ENCODE results near the gene CNOT1. TPM values are rescaled to one million over a fixed set of nuclear protein-coding genes. Genes with fewer than 3 reads are reported as not detected.
"Not testable (repeated sequence)": the region's sequence is repeated elsewhere in the genome, so short reads cannot be mapped to it uniquely, and the experiment has no call there.

CNOT1 gene
- total RNA-seq, 1 experiment from 2014 or later: 59.3 TPM

DNA sequence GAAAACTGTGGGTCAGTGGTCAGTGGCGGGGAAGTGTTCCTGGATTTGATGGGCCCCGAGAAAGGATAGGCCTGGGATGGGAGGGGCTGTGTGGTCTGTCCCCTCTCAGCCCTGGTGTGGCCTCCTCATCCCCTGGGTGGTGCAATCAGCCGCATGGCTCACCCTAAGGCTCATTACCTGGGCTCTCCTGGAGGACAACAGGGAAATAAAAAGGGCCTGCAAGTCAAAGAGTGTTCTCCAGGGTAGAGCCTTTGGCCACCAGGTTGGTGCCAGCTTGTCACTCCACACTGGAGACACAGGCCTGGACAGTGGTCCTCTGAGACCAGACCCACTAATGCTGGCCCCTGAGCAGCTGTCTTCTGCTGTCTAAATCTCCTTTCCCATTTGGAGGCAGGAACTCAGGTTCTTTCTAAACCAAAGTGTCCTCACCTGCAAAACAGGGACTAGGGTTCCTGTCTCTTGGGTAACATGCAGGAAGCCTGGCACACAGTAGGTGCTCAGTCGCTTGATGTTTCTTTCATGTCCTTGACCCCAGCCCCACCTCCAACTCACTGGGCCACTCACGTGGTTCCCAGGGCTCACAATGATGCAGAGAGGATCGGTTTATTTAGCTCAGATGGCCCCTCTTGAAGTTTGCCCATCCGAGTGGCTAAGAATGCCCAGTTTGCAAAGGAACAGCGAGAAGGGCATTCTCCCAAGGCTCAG, 127.3 kb downstream of the CNOT1 start:
- no peak for DNase-seq (ENCODE audit: low read depth)

DNA sequence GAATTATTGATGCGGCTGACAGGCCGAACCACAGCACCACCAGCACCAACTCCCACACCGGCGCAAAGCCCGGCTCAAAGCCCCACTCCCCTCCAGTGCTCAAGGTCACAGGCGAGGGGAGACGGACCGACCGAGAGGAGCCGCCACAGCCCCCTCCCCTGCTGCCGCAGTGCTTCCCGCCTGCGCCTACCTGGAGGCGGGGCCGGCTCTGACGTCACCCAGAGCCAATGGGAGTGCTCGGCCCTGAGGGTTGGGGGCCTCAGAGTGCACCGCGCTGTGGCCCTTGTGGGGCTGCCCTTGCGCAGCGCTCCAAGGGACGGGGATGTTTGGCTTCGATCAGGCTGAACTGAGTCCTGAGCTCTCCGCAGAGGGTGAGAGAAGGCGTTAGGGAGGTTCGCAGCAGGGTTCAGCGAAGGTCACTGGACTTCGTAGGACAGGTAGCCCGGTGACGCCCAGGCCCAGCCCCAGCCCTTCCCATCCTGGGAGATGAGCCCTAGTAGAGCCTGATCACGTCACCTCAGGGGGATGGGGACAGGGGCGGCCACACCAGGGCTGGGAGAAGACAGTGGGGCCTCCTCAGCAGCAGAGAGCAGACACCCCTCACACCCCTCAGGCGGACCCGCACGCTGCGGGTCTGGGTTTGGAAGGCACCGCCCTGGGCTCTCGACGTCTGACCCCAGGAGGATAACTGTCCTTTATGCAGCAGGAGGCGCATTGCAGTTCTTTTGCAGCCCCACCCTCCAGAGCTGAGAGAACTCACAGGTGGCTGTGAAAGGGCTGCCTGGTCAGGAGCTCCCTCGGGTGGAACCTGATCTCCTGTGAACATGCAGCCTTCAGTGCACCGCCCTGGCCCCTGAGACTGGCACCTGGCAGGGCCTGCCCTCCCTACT, 128.1 kb downstream of the CNOT1 start:
- no peak for DNase-seq (ENCODE audit: low read depth)

DNA sequence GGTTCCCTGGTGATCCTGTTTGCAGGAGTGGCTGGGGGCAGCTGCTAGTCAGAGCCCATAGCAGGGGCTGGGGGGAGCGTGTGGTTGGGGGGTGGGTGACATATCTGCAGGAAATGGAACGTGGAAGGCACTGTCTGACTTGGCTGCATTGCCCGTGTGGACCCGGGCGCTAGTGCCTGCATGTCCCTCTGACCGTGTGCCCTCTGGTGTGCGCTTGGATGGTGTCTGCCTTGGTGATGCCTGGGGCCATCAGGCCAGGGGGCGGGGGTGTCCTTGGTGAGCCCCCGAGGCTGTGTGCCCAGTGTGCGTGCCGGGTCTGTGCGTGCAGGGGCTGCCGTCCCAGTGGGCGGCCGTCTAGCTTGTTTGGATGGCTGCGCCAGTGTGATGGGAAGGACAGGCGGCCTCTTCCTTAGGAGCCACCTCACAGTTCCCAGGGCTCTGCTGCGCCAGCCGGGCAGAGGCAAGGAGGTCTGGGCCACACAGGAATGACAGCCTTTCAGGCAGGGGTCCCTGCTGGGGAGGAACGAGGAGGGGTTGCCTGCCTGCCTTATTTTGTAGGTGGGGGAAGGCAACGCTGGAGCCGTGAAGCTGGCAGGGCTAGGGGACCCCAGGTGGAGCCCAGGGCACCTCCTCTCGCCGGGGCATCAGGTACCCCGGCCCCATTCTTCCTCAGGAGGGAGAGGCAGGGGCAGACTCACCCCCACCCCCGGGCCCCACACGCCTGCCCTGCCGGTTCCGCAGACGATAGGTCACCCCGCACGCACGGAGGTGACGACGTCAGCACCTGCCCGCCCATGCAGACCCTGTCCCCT, 129.0 kb downstream of the CNOT1 start:
- no peak for DNase-seq (ENCODE audit: low read depth)

DNA sequence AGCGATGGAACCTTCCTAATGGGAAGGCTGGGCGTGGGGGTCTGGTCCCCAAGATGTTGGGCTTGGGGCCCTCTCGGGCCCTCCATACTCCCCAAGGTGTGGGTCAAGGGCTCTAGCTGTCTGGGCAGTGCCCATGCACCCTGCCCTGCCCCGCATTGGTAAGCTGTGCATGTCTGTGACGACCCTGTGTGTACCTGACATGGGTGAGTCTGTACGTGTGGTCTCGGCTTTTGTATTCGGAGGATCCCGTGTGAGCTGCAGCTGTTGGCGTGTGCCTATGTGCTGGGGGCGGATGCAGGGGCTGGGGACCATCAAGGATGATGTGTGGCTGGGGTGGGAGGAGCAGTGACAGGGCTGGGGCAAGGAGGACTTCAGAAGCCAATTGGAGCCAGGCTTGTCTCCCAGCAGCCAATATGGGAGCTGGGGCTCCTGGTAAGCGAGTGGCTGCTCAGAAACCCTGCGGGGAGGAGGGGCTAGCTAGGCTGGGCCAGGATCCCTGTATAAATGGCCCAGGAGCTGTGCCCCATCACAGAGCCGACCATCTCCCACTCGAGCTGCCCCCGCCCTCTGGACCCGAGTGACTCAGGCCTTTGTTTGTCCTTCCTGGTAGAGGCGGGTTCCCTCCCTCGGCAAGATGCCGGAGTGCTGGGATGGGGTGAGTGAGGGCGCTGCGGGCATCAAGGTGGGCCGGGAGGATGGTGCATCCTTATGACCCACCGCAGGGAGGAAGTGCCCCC, 129.8 kb downstream of the CNOT1 start, which contains the start of gene NDRG4:
NDRG4 (plus strand) TSS at position 529 of the 737 bp plus-strand sequence; CDS start at position 635, 106 bp downstream.
- DNase-seq (ENCODE audit: low read depth): peak; percentile 78

DNA sequence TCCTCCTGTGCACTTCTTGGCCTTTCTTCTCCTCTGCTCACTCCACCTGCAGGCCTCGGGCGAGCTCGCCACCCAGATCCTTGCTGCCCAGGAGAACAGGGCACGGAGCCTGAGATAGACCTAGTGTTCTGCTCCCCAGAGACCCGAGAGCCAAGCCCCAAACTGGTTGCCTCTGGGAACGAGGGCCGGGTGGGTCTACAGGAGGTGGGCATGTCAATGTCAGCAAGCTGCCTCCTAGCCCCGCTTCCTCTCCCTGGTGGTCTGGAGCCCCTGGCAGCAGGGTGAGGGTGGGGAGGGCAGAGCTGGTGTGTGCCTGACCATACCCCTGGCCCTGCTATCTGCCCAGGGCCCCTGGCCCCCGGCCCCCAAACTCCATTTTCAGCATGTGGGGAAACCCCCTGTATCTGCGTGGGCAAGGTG, 130.5 kb downstream of the CNOT1 start:
- DNase-seq (ENCODE audit: low read depth): no peak

DNA sequence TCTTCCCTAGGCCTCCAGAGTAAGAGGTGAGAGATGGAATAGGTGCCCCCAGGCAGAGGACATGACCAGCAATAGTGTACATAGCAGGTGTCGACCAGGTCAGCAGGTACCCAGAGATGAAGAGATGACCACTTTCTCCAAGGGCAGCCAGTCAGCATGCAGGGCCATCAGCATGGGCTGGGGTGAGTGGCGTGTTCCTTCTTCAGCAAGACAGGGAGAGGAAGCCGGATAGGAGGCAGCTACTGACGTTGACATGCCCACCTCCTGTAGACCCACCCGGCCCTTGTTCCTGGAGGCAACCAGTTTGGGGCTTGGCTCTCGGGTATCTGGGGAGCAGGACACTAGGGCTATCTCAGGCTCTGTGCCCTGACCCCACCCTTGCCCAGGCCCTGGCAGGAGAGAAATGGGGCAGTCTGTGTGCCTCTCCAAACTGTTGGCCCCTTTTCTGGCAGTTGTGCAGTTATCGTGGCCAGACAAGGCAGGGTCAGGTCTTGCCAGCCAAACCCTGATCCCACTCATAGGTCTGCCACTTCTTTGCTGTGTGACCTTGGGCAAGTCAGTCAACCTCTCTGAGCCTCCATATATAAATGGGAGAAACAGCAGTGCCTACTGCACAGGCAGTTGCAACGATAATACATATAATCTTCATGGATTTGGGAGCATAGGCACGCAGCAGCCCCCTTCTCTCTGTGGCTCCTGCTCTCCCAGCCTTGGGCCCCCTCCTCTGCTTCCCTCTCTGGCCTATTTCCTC, 131.1 kb downstream of the CNOT1 start:
- no peak for DNase-seq (ENCODE audit: low read depth)

DNA sequence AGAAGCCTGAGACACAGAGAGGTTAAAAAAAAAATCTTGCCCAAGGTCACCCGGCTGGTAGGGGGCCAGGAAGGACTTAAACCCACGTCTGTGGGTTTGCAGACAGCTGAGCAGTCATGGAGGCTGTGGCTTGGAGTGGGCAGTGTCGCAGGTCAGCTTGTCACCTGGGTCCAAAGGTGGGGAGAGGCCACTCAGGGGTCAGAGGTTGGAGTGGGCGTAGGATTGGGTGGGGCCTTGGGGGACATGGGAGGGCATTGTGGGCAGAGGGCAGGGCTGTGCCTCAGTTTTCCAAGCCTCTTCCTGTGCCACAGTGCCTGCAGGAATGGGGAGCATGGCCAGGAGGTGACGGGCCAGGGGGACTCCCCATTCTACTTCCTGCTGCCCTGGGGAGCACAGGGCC, 131.7 kb downstream of the CNOT1 start:
- DNase-seq (ENCODE audit: low read depth): no peak

DNA sequence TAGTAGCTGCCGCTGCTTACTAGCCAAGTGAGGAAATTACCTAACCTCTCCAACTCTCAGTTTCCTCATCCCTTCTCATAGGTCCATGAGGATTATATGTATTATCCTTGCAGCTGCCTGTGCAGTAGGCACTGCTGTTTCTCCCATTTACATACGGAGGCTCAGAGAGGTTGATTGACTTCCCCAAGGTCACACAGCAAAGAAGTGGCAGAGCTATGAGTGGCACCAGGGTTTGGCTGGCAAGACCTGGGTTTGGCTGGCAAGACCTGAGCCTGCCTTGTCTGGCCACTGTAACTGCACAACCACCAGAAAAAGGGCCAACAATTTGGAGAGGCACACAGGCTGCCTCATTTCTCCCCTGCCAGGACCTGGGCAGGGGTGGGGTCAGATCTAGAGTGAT, 132.2 kb downstream of the CNOT1 start:
- no peak for DNase-seq (ENCODE audit: low read depth)

DNA sequence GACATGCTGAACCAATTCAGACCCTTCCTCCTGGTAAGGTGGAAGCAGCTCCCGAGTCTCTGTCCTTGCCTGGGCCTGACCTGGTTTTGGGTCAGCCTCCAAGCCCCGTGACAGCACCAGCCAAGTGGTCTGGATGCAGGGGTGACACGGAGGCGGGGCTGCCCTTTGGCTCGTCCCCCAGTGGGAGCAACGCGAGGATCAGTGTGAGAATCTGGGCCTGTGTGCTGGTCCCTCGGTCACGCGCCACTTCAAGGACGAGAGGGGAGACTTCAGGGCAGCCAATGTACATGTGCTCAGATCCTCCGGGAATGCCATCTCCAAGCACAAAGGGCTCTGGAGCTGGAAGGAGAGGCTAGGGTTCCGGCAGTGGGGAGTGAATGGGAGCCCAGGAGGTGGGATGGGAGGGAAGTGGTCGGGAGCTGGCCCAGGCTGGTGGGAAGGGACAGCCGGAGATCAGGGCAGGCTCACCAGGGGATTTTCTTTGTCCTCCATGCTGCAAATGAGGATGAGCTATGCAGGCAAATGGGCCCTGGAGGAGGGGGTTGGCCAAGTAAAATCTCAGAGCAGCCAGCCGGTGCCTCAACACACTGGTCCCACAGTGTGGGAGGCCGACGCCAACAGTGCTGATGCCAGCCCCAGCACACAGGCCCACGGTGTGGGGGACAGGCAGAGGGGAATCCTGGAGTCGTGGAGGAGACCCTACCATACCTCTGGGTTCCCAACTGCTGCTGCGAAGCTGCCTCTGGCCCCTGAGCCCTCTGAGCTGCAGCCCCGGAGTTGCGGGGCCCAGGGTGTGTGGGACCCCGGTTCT, 133.9 kb downstream of the CNOT1 start:
- no peak for DNase-seq (ENCODE audit: low read depth)

DNA sequence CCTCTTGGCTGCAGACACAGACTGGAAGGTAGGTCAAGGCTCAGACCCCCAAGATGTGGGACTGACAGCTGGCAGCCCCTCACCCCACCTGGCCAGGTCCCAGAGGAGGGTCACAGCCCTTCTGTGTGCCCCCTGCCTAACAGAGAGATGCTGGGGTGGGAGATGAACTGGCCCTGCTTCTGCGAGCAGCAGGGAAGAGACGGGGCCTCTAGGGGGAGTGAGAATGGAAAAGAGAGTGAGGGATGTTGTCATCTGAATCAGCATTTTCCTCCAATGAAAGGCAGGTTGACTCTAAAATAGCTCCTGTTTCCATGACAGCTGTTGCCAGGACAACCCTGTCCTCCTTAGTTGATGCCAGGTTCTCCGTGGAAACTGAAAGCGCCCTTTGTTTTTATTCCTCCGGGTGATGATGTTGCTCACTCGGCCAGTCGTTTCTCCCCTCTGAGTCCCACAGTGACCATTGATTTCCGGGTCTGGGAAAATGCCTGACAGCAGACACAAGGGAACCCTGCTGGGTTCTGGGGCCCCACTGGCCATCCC, 134.6 kb downstream of the CNOT1 start:
- peak; percentile 87 for DNase-seq (ENCODE audit: low read depth)

DNA sequence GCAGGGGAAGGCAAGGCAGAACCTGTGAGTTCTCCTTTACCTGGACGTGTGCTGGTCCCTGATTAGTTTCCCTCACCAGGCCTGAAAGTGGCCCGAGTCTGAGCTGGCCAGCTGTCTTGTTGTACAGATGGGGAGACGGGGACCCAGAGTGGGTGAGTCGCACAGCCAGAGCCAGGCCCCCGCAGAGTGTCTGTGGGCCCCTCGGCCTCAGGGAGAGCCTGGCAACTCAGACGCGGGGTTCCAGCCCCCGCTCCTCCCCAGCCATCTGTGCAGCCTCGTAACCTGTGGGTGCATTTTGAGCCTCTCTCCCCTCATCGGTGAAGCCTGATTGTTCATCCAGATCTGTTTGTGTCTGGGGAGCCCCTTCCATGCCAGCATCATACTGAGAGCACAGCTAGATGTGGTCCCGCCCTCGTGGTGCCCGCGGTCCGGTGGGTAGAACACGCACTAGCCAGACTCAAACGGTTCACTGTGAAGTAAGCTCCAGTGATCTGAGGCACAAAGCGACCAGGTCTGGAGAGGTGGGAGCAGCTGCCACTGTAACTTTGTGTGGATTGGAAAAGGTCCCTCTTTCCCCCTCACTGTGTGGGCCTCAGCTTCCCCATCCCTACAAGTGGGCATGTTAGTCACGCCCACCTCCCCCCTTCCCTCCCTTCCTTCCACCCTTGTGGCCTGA, 135.7 kb downstream of the CNOT1 start:
- DNase-seq (ENCODE audit: low read depth): no peak

DNA sequence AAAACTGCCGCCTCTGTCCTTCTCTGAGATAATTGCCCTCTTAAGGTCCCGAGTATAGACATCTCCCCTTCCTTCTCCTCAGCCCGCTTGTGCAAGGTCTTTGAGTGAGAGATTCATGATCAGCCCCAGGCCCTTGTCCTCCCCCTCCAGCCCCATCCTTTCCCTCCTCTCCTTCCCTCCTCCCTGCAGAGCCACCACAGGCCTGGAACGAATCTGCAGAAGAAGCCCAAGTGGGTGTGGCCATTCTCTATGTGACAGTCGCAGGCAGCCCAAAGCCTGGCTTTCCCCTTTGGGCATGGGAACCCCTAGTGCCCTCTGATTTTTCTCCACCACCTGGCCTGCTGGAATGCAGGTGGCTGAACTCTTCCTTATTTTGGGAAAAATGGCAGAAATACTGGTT, 136.9 kb downstream of the CNOT1 start:
- no peak for DNase-seq (ENCODE audit: low read depth)

DNA sequence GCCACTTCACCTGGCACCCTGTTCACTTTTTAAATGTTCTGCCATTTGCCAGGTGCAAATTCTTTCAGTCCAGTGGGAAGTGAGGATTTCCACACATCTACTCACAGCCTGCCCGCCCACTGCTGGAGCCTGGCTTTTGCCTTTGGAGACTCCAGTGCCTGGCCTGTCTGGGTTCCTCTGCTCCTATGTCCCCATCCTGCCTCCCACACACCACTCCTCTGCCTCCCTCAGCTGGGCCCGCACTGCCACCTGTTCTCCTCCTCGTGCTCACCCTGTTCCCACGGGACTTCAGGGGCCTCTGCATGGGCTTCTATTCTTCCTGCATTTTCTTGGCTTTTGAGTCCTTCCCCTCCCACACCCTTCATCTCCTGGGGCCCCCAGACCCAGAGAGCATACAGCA, 137.6 kb downstream of the CNOT1 start:
- DNase-seq (ENCODE audit: low read depth): no peak

DNA sequence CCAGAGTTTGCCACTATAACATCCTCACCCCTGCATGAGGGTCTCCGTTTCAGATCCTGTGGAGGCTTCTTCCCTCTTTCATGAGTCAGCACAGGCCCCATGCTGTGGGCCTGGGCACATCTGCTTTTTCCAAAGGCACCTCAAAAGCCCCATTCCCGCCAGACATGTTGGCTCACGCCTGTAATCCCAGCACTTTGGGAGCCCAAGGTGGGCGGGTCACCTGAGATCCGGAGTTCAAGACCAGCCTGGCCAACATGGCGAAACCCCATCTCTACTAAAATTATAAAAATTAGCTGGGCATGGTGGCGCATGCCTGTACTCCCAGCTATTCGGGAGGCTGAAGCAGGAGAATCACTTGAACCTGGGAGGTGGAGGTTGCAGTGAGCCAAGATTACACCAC, 139.1 kb downstream of the CNOT1 start:
- not testable (repeated sequence) for DNase-seq (ENCODE audit: low read depth)

DNA sequence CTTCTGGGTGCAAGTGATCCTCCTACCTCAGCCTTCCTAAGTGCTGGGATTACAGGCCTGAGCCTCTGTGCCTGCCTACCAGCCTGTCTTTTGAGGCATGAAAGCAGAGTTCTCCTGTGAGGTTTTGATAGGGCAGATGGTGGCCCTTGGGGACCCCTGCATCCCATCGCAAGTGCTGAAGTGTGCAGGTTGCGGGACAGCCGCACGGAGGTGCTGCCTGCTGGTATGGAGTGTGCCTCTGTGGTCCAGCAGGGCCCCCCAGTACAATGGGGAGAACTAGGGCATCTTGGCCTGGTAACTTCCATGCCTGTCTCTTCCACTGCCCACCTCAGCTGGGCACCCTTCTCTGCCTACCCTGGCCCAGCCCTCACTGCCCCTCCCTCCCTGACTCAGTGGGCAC, 139.6 kb downstream of the CNOT1 start:
- DNase-seq (ENCODE audit: low read depth): no peak

DNA sequence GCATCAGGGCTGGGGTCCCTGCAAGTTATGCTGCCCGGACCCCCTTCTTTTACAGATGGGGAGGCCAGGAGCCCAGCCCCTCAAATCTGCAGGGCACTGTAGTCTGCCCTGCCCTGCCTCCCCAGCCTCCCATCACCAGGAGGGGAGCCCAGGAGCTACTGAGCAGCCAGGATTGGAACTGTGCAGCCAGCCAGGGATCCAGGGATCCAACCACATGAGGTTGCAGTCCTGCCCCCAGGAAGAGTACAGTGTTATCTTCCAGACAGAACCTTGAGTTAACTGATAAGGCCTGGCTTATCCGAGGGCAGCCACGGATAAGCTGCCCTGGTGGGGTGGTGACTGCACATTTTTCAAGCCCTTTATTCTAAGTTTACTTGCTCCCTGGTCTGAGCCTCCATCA, 141.1 kb downstream of the CNOT1 start:
- no peak for DNase-seq (ENCODE audit: low read depth)

DNA sequence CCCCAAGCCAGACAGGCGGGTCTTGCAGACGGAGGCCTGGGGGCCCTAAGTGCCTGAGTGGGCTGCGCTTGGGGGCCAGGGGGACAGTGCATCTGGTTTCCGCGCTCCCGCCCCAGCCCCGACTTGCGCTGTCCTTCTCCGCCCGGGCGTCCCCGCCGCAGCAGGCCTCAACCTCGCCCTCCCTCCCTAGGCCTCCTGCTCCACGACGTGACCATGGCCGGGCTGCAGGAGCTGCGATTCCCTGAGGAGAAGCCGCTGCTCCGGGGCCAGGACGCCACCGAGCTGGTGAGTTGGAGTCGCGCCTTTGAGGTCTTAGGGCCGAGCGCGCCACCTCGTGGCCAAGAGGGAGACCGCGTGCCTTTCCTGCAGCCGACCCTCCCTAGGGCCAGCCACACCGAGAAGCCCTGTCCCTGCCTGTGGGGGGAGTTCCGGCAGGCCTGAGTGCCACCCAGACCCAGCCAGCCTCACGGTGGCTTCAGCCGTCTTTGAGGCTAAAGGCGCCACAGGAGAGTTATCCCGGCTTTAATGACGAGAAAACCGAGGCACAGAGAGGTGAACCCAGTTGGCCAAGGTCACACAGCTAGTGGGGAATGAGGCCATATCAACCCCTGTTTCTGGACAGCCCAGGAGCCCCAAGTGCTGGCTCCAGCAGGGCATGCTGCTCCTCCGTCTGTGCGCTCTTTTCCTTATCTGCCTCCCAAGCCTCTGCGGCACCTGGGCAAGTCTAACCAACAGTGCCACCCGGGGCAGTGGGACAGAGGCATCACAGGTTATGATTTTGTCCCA, 141.9 kb downstream of the CNOT1 start:
- peak; percentile 84 for DNase-seq (ENCODE audit: low read depth)

All from Daoy (cell line).